ENCODE measurements around the gene BCKDK. TPM values are rescaled to one million over a fixed set of nuclear protein-coding genes. Genes with fewer than 3 reads are reported as not detected.
A peak's percentile ranks its signal among the peaks of the same experiment; 100 is the strongest.

Gene BCKDK
- total RNA-seq, 2 donors from 2014 or later, result 41.3 to 43.4 TPM

DNA sequence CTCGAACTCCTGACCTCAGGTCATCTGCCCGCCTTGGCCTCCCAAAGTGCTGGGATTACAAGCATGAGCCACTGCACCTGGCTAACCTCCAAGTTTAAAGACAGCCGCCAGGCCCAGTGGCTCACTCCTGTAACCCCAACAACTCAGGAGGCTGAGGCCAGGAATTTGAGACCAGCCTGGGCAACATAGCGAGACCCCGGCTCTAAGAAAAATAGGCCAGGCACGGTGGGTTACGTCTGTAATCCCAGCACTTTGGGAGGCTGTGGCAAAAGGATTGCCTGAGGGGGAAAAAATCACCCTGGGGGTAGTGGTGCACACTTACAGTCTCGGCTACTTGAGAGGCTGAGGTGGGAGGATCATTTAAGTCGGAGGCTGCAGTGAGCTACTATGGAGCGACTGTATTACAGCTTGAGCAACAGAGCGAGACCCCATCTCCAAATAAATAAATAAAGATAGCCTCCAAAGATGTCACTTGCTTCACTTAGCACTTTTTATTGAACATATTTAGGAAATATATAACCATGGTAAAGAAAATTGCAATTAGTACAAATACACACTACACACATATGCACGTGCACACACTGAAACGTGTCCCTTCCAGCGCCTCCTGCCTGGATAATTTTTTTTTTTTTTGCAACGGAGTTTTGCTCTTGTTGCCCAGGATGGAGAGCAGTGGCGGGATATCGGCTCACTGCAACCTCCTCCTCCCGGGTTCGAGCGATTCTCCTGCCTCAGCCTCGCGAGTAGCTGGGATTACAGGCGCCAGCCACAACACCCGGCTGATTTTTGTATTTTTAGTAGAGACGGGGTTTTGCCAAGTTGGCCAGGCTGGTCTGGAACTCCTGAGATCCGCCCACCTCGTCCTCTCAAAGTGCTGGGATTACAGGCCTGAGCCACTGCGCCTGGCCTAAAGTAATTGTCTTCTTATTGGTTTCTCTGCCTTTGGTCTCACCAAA is 1.4 kb upstream of the BCKDK start:
- DNase-seq, result no peak
- no peak overlapping the region for H3K4me3 ChIP-seq
- no peaks in the 10 kb centered on the region for H3K27me3 ChIP-seq
- H3K27ac ChIP-seq, result no peak overlapping the region
- H3K36me3 ChIP-seq, result no peaks in the 10 kb centered on the region
- no peak overlapping the region for H3K9ac ChIP-seq (ENCODE audit: low read depth in 2 of 2, low read length in 2 of 2)
- no peaks in the 10 kb centered on the region for H3K9me3 ChIP-seq
- intact Hi-C loops (cut with DNase I), result no loop called here
- peaks cover 9% of the 10 kb centered on the region for H3K4me1 ChIP-seq
- TF ChIP-seq CTCF (IDR thresholded peaks at IDR 0.05), result no peak

- H3K9me3 ChIP-seq, result no peaks in the 10 kb centered on the region
- TF ChIP-seq CTCF (IDR thresholded peaks at IDR 0.05), result no peak
- no peaks in the 10 kb centered on the region for H3K36me3 ChIP-seq
- intact Hi-C loops (cut with DNase I), result no loop called here
- peaks cover 9% of the 10 kb centered on the region for H3K4me1 ChIP-seq
- DNase-seq, result no peak
- no peak overlapping the region for H3K4me3 ChIP-seq
- H3K27me3 ChIP-seq, result no peaks in the 10 kb centered on the region
- no peak overlapping the region for H3K9ac ChIP-seq (ENCODE audit: low read depth in 2 of 2, low read length in 2 of 2)
- no peak overlapping the region for H3K27ac ChIP-seq
These were observed 720 bp upstream of the BCKDK start for GRCh38 chr16:31107465-31107867.

- Histone ChIP-seq H3K4me1 (peaks cover 9% of the 10 kb centered on the region), H3K27ac (peak overlapping the region; percentile 54), H3K9ac (ENCODE audit: low read depth in 2 of 2, low read length in 2 of 2) (peak overlapping the region; percentile 88 to 98), H3K27me3 (no peaks in the 10 kb centered on the region), H3K9me3 (no peaks in the 10 kb centered on the region), H3K4me3 (peak overlapping the region; percentile 83), H3K36me3 (no peaks in the 10 kb centered on the region)
- no peak for DNase-seq
- no peak for TF ChIP-seq CTCF (IDR thresholded peaks at IDR 0.05)
- intact Hi-C loops (cut with DNase I), result no loop called here
These were observed 790 bp downstream of the BCKDK start for GRCh38 chr16:31108794-31109558.

- TF ChIP-seq CTCF (IDR thresholded peaks at IDR 0.05), result no peak
- DNase-seq, result no peak
- peaks cover 9% of the 10 kb centered on the region for H3K4me1 ChIP-seq
- H3K27ac ChIP-seq, result no peak overlapping the region
- H3K27me3 ChIP-seq, result no peaks in the 10 kb centered on the region
- intact Hi-C loops (cut with DNase I), result no loop called here
- H3K9ac ChIP-seq (ENCODE audit: low read depth in 2 of 2, low read length in 2 of 2), result peak overlapping the region in 1 of 2 donors; percentile 8
- H3K36me3 ChIP-seq, result no peaks in the 10 kb centered on the region
- H3K9me3 ChIP-seq, result no peaks in the 10 kb centered on the region
- no peak overlapping the region for H3K4me3 ChIP-seq
These were observed 1.4 kb downstream of the BCKDK start for GRCh38 chr16:31109622-31110021.

- Histone ChIP-seq H3K36me3 (no peaks in the 10 kb centered on the region), H3K27me3 (no peaks in the 10 kb centered on the region), H3K9me3 (no peaks in the 10 kb centered on the region), H3K4me1 (peaks cover 9% of the 10 kb centered on the region), H3K4me3 (no peak overlapping the region), H3K27ac (no peak overlapping the region), H3K9ac (ENCODE audit: low read depth in 2 of 2, low read length in 2 of 2) (no peak overlapping the region)
- no peak for DNase-seq
- TF ChIP-seq CTCF (IDR thresholded peaks at IDR 0.05), result no peak
- intact Hi-C loops (cut with DNase I), result no loop called here
These were observed 2.2 kb downstream of the BCKDK start for GRCh38 chr16:31110106-31111034.

All from colonic mucosa (tissue), 4 donors.